GM23338 (cell line): Measurements from ENCODE around the gene FAAH. TPM values are rescaled to one million over a fixed set of nuclear protein-coding genes. Genes with fewer than 3 reads are reported as not detected.

Source experiments
- ATAC-seq: fragments of 200-7000 bp; cut with Tn5 transposase; 3 replicates; pipeline ENCODE4 v1.9.1; 2020
- DNase-seq: peaks from one replicate; pipeline ENCODE4 v3.0.0-alpha.2; 2015; ENCODE audit warnings: low spot score
- H2AFZ ChIP-seq: fragments of 200-600 bp; sonication (generic); 2 replicates; pipeline ENCODE4 v1.8.0; 2016; ENCODE audit warnings: antibody characterized with exemption, mild to moderate bottlenecking, moderate library complexity
- H3F3A ChIP-seq: fragments of 200-600 bp; sonication (generic); replicated peaks from 2 replicates; pipeline ENCODE4 v1.8.0; 2017; ENCODE audit warnings: antibody characterized with exemption, mixed run types, low read depth
- H3K27ac ChIP-seq: fragments of 200-600 bp; sonication (generic); 2 replicates; pipeline ENCODE4 v1.6.1; 2016; ENCODE audit warnings: low read depth
- H3K27me3 ChIP-seq: fragments of 200-600 bp; sonication (generic); 2 replicates; pipeline ENCODE4 v1.8.0; 2016; ENCODE audit warnings: mild to moderate bottlenecking, mixed run types, moderate library complexity; ENCODE audit not compliant: insufficient read depth
- H3K36me3 ChIP-seq: fragments of 200-600 bp; sonication (generic); 2 replicates; pipeline ENCODE4 v1.8.0; 2016; ENCODE audit warnings: mild to moderate bottlenecking; ENCODE audit not compliant: insufficient read depth
- H3K4me1 ChIP-seq: fragments of 200-600 bp; sonication (generic); 2 replicates; pipeline ENCODE4 v1.8.0; 2016; ENCODE audit warnings: mild to moderate bottlenecking, moderate library complexity; ENCODE audit not compliant: insufficient read depth
- H3K4me2 ChIP-seq: fragments of 200-600 bp; sonication (generic); 2 replicates; pipeline ENCODE4 v1.7.1; 2017; ENCODE audit warnings: mixed run types
- H3K4me3 ChIP-seq: fragments of 200-600 bp; sonication (generic); 2 replicates; pipeline ENCODE4 v1.6.1; 2016; ENCODE audit warnings: mixed run types
- H3K79me2 ChIP-seq: fragments of 200-600 bp; sonication (generic); replicated peaks from 2 replicates; pipeline ENCODE4 v1.8.0; 2017; ENCODE audit warnings: mild to moderate bottlenecking; ENCODE audit not compliant: insufficient read depth
- H3K9me2 ChIP-seq: fragments of 200-600 bp; sonication (generic); 2 replicates; pipeline ENCODE4 v1.8.0; 2017; ENCODE audit not compliant: insufficient read depth
- H4K20me1 ChIP-seq: fragments of 200-600 bp; sonication (generic); replicated peaks from 2 replicates; pipeline ENCODE4 v1.8.0; 2017; ENCODE audit warnings: mild to moderate bottlenecking; ENCODE audit not compliant: insufficient read depth
- H3K27ac Mint-ChIP-seq: 2 replicates; pipeline ENCODE4 v1.8.0; 2020; ENCODE audit warnings: inconsistent platforms, mild to moderate bottlenecking, moderate library complexity, mixed read lengths
- H3K27me3 Mint-ChIP-seq: 3 replicates; pipeline ENCODE4 v1.8.0; 2022; ENCODE audit warnings: low read depth, mild to moderate bottlenecking, moderate library complexity, mixed read lengths, inconsistent platforms; ENCODE audit not compliant: insufficient read depth, poor library complexity
- H3K36me3 Mint-ChIP-seq: 3 replicates; pipeline ENCODE4 v1.8.0; 2021; ENCODE audit warnings: low read depth, mild to moderate bottlenecking, inconsistent platforms, moderate library complexity, mixed read lengths
- H3K4me1 Mint-ChIP-seq: 3 replicates; pipeline ENCODE4 v1.8.0; 2020; ENCODE audit warnings: mild to moderate bottlenecking, inconsistent platforms, mixed read lengths
- H3K4me3 Mint-ChIP-seq: 3 replicates; pipeline ENCODE4 v1.8.0; 2021; ENCODE audit warnings: moderate library complexity, mild to moderate bottlenecking, inconsistent platforms, mixed read lengths
- H3K9me3 Mint-ChIP-seq: 3 replicates; pipeline ENCODE4 v1.8.0; 2020; ENCODE audit warnings: moderate library complexity, mild to moderate bottlenecking, inconsistent platforms, mixed read lengths
- CREB1 ChIP-seq: fragments of 250-450 bp; sonication (Bioruptor Pico); IDR thresholded peaks from 2 replicates; pipeline ENCODE4 v1.5.0; 2020; ENCODE audit warnings: low read depth, mild to moderate bottlenecking, moderate library complexity
- EZH2 ChIP-seq: fragments of 200-600 bp; sonication (generic); IDR thresholded peaks from one replicate; pipeline ENCODE4 v1.8.0; 2017; ENCODE audit warnings: antibody characterized with exemption, mild to moderate bottlenecking, low read depth; ENCODE audit not compliant: unreplicated experiment
- EZH2phosphoT487 ChIP-seq: fragments of 200-600 bp; sonication (generic); IDR thresholded peaks from one replicate; pipeline ENCODE4 v1.8.1; 2018; ENCODE audit warnings: antibody characterized with exemption; ENCODE audit not compliant: unreplicated experiment
- JUNB ChIP-seq: IDR thresholded peaks from one replicate; pipeline ENCODE4 v1.6.1; 2016; ENCODE audit warnings: antibody characterized with exemption; ENCODE audit not compliant: unreplicated experiment
- NANOG ChIP-seq: IDR thresholded peaks from 2 replicates; pipeline ENCODE4 v1.6.1; 2016; ENCODE audit warnings: antibody characterized with exemption, borderline replicate concordance
- POLR2AphosphoS5 ChIP-seq: IDR thresholded peaks from 2 replicates; pipeline ENCODE4 v1.6.1; 2016; ENCODE audit warnings: antibody characterized with exemption, low read depth
- STAT1 ChIP-seq: IDR thresholded peaks from one replicate; pipeline ENCODE4 v1.6.1; 2016; ENCODE audit warnings: antibody characterized with exemption; ENCODE audit not compliant: unreplicated experiment
- ZNF114 ChIP-seq: fragments of 250-450 bp; sonication (Bioruptor Pico); IDR thresholded peaks from 2 replicates; pipeline ENCODE4 v1.5.0; 2020; ENCODE audit warnings: mild to moderate bottlenecking, moderate library complexity
- ZNF331 ChIP-seq: fragments of 250-450 bp; sonication (Bioruptor Pico); IDR thresholded peaks from 2 replicates; pipeline ENCODE4 v1.5.0; 2020; ENCODE audit warnings: low read depth, mild to moderate bottlenecking, moderate library complexity
- ZNF462 ChIP-seq: fragments of 250-450 bp; sonication (Bioruptor Pico); IDR thresholded peaks from 2 replicates; pipeline ENCODE4 v1.5.0; 2020; ENCODE audit warnings: mild to moderate bottlenecking, moderate library complexity
- polyA plus RNA-seq: library from polyadenylated mRNA; unstranded; fragments of >200 nt; fragmentation: Nextera tagmentation; extraction: Ambion mirVana; gene quantifications from 2 replicates; pipeline ENCODE4 v1.2.1, GENCODE V29; 2016
- total RNA-seq: library from RNA; depleted of rRNA; stranded (reverse); fragments of >200 nt; shearing (Covaris generic); gene quantifications from 2 replicates; pipeline ENCODE4 v1.2.3, GENCODE V29; 2014
- TF ChIP-seq, protein P1 (sequence below): IDR thresholded peaks from one replicate; pipeline ENCODE4 v1.6.1; 2018; ENCODE audit warnings: antibody characterized with exemption; ENCODE audit not compliant: unreplicated experiment
- TF ChIP-seq, protein P2 (sequence below): IDR thresholded peaks from 2 replicates; pipeline ENCODE4 v1.6.1; 2016; ENCODE audit warnings: antibody characterized with exemption
- TF ChIP-seq, protein P3 (sequence below), 2 experiments: fragments of 200-600 bp in 1 of 2; sonication (generic) in 1 of 2; conservative IDR thresholded peaks; 2 replicates each; pipeline versions ENCODE4 v1.5.1 to v1.6.1; 2016 to 2017; ENCODE audit warnings: antibody characterized with exemption in 2 of 2, low read depth in 2 of 2, mild to moderate bottlenecking in 2 of 2, moderate library complexity in 1 of 2

FAAH gene
- total and polyA plus RNA-seq, 2 experiments from 2014 or later = 10.7 to 24.0 TPM

- H3K27ac Mint-ChIP-seq = no peak overlapping the region
- DNase-seq (no peak), ATAC-seq (no peak)
- Histone ChIP-seq H3K4me1 (peaks cover 3% of the 10 kb centered on the region; the same call in 1 of the 2 replicates), H3K36me3 (no peaks in the 10 kb centered on the region), H3F3A (no peaks in the 10 kb centered on the region), H2AFZ (no peak overlapping the region), H4K20me1 (peaks cover 4% of the 10 kb centered on the region; the same call in 1 of the 2 replicates), H3K27me3 (peaks cover 91% of the 10 kb centered on the region), H3K27ac (no peak overlapping the region), H3K9me2 (no peaks in the 10 kb centered on the region), H3K4me3 (no peak overlapping the region), H3K4me2 (no peak overlapping the region), H3K79me2 (no peaks in the 10 kb centered on the region)
- H3K4me3 Mint-ChIP-seq = no peak overlapping the region
- peaks cover 22% of the 10 kb centered on the region for H3K4me1 Mint-ChIP-seq
- TF ChIP-seq POLR2AphosphoS5 (no peak), EZH2 (no peak), NANOG (no peak), ZNF462 (CRISPR knock-in tag) (no peak), CREB1 (CRISPR knock-in tag) (no peak), EZH2phosphoT487 (no peak), JUNB (no peak), ZNF331 (CRISPR knock-in tag) (no peak), ZNF114 (CRISPR knock-in tag) (no peak), STAT1 (no peak)
- TF ChIP-seq, protein P1, sequence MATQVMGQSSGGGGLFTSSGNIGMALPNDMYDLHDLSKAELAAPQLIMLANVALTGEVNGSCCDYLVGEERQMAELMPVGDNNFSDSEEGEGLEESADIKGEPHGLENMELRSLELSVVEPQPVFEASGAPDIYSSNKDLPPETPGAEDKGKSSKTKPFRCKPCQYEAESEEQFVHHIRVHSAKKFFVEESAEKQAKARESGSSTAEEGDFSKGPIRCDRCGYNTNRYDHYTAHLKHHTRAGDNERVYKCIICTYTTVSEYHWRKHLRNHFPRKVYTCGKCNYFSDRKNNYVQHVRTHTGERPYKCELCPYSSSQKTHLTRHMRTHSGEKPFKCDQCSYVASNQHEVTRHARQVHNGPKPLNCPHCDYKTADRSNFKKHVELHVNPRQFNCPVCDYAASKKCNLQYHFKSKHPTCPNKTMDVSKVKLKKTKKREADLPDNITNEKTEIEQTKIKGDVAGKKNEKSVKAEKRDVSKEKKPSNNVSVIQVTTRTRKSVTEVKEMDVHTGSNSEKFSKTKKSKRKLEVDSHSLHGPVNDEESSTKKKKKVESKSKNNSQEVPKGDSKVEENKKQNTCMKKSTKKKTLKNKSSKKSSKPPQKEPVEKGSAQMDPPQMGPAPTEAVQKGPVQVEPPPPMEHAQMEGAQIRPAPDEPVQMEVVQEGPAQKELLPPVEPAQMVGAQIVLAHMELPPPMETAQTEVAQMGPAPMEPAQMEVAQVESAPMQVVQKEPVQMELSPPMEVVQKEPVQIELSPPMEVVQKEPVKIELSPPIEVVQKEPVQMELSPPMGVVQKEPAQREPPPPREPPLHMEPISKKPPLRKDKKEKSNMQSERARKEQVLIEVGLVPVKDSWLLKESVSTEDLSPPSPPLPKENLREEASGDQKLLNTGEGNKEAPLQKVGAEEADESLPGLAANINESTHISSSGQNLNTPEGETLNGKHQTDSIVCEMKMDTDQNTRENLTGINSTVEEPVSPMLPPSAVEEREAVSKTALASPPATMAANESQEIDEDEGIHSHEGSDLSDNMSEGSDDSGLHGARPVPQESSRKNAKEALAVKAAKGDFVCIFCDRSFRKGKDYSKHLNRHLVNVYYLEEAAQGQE = no peak
- TF ChIP-seq, protein P2, sequence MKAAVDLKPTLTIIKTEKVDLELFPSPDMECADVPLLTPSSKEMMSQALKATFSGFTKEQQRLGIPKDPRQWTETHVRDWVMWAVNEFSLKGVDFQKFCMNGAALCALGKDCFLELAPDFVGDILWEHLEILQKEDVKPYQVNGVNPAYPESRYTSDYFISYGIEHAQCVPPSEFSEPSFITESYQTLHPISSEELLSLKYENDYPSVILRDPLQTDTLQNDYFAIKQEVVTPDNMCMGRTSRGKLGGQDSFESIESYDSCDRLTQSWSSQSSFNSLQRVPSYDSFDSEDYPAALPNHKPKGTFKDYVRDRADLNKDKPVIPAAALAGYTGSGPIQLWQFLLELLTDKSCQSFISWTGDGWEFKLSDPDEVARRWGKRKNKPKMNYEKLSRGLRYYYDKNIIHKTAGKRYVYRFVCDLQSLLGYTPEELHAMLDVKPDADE = no peak
- TF ChIP-seq, protein P3, sequence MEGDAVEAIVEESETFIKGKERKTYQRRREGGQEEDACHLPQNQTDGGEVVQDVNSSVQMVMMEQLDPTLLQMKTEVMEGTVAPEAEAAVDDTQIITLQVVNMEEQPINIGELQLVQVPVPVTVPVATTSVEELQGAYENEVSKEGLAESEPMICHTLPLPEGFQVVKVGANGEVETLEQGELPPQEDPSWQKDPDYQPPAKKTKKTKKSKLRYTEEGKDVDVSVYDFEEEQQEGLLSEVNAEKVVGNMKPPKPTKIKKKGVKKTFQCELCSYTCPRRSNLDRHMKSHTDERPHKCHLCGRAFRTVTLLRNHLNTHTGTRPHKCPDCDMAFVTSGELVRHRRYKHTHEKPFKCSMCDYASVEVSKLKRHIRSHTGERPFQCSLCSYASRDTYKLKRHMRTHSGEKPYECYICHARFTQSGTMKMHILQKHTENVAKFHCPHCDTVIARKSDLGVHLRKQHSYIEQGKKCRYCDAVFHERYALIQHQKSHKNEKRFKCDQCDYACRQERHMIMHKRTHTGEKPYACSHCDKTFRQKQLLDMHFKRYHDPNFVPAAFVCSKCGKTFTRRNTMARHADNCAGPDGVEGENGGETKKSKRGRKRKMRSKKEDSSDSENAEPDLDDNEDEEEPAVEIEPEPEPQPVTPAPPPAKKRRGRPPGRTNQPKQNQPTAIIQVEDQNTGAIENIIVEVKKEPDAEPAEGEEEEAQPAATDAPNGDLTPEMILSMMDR (conservative IDR thresholded peaks at IDR 0.05; ENCODE audit: low read depth in 2 of 2) = no peak
- H3K9me3 Mint-ChIP-seq = no peaks in the 10 kb centered on the region; the same call in 2 of the 3 replicates
- peaks cover 39% of the 10 kb centered on the region for H3K27me3 Mint-ChIP-seq
- no peaks in the 10 kb centered on the region; the same call in 2 of the 3 replicates for H3K36me3 Mint-ChIP-seq
These were observed 64.7 kb downstream of the FAAH start for GRCh38 chr1:46458846-46459245.
